HPDE6-E6E7 (cell line): ENCODE results near the gene LRRC56.
"Not testable (repeated sequence)": the region's sequence is repeated elsewhere in the genome, so short reads cannot be mapped to it uniquely, and the experiment has no call there.

Source experiments
- DNase-seq: peaks from one replicate; pipeline ENCODE4 v3.0.0; 2011; ENCODE audit warnings: missing footprints; ENCODE audit errors: extremely low spot score

LRRC56 gene

DNA sequence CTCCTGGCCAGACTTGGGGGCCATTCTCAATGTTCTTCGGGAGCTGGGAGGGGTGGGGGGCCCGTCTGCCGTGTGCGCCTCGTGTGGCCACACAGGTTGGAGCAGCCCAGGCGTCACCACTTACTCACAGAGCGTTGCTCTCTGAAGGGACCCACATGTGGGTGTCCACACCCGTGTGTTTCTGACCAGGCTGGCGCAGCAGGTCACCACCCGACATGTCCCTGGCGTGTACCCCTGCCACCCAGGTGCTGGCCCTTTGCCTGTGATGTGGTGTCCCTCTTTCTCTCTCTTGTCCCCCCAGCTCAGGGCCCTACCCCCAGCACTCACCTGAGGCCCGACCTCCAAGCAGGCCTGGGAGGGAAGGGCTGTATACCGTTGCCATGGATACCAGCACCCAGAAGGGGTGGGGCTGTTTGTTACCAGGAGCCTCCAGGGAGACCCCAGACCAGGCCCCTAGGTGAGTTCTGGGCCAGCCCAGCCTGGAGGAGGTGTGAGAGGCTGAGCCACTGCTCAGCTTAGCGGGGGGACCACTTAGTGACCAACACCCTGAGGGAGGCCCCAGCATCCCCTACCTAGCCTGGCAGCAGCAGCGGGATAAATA is 21.8 kb downstream of the LRRC56 start:
- no peak for DNase-seq

DNA sequence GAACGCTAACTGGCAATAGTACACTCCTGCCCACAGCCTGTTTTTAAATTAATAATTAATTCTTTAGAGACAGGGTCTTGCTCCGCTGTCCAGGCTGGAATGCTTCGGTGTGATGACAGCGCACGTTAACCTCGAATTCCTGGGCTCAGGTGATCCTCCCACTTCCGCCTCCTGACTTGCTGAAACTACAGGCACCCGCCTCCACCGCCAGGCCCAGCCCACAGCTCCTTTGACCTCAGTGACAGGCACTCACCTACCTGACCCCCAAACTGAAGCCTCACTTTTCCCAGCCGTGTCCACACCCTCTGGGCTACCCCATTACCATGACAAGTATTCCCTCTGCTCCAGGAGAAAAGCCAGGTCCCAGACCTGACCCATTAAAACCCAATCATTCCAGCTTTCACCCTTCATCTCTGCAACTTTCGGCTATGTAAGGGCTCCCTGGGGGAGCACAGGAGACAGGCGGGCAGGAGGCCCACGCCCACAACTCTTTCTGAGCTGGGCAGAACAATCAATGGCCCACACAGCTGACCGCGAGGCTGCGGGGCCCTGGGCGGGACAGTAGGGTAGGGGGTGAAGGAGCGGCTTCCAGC is 22.5 kb downstream of the LRRC56 start:
- DNase-seq = no peak

DNA sequence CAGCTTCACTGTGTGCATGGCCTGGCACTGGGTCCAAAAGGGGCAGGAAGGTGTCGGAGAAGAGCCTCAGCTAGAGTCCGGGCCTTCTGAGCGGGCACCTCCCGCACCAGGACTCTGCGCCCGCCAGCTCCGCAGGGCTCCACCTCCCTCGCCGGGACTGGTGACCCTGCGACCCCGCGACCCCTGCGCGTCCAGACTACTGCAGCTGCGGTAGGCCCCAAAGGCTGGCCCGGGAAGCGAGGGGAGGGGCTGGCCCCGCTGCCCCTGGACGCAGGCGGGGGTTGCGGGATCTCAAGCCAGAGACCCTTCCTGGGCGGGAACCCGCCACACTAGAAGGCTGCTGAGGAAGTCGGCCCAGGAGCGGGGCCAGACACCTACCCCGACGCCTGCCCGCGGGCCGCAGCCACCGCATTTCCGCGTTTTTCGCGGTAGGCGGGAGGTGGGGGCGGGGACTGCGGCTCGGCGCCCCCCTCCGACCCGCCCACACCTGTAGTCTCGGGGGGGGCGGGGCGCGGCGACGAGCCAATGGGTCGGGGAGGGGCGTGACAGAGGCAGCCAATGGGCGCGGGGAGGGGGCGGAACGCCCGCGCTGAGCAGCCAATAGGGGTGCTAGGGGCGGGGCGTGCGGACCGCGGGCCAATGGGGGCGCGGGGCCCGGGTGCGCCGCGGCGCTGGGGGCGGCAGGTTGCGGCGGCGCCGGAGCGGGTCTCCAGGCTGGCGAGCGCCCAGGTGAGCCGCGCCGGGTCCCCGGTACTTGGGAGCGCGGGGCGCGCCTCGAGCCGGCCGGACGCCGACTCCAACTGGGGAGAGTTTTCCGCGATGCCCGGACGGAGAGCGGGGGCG is 23.2 kb downstream of the LRRC56 start, which contains the start of the genes LMNTD2 and RASSF7:
Gene LMNTD2, minus strand, starts transcription at position 434 of the 843 bp plus-strand sequence. Its CDS starts 22 bp downstream, at position 412.
Gene RASSF7, plus strand, starts transcription at position 666 of the 843 bp plus-strand sequence. CDS start 799 bp downstream, outside the sequence.
- DNase-seq = peak; percentile 74

DNA sequence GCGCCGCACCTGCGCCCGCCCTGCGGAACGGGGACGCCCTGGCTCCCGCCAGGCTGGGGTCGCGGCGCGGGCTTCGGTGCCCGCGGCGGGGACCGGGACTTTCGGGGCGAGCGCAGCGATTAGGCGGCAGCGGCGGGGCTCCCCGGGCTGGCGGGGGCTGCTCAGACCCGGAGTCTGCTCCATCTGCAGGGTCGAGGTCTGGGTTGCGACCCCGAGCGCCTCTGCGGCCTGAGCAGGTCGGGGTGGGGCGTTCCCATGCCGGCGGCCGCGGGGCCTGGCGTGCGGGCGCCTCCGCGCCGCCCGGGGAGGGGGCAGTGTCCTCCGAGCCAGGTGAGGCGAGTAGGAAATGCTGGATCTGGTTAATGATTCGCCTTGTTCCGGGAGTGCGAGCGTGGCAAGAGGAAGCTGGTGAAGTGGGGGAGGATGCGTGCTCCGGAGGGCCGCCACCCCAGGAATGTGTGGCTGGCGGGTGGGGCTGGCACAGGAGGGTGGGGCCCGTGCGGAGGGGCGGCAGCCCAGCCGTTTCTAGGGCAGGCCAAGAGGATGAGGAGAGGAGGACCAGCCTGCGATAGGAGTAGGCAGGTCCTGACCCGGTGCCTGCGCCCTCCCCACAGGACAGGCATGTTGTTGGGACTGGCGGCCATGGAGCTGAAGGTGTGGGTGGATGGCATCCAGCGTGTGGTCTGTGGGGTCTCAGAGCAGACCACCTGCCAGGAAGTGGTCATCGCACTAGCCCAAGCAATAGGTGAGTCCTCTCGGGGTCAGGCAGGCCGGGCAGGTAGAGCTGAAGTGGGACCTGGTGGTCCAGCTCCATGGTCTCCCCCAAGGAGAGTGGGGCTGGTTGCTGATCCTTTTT is 24.0 kb downstream of the LRRC56 start:
- no peak for DNase-seq

- DNase-seq = no peak
Observed at GRCh38 chr11:562046-562645, 24.8 kb downstream of the LRRC56 start.

- DNase-seq = no peak
Observed at GRCh38 chr11:563066-563811, 25.9 kb downstream of the LRRC56 start.

- DNase-seq = no peak
Observed at GRCh38 chr11:563812-564578, 26.7 kb downstream of the LRRC56 start.

GRCh38 chr11:565921-566509 is 28.7 kb downstream of the LRRC56 start:
- no peak for DNase-seq

DNA sequence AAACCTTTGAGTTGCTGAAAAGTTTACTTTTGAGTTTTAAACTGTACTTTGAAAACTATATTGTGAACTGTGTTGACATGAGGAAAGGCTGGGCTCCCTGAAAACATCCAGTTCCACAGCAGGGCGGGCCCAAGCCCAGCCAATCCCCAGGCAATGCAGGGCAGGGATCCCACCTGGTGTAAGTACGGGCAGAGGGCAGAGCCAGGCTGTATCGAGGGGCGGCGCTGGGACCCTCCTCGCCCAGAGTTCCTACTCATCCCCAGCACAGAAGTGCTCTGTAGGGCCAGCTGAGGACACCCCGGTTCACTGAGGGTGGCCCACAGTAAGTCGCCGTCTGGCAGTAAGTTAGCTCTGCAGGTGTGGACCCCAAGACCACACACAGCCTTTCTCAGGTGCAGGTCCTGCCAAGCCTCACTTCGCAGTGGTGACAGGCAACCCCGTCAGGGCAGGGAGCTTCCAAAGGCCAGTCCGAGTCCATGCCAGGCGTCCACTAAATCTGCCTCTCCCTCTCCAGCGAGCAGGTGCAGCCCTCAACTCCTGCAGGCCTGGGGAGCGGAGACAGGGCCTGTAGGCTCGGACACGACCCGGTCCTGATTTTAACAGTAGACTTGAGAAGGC is 29.8 kb downstream of the LRRC56 start:
- DNase-seq = no peak

DNA sequence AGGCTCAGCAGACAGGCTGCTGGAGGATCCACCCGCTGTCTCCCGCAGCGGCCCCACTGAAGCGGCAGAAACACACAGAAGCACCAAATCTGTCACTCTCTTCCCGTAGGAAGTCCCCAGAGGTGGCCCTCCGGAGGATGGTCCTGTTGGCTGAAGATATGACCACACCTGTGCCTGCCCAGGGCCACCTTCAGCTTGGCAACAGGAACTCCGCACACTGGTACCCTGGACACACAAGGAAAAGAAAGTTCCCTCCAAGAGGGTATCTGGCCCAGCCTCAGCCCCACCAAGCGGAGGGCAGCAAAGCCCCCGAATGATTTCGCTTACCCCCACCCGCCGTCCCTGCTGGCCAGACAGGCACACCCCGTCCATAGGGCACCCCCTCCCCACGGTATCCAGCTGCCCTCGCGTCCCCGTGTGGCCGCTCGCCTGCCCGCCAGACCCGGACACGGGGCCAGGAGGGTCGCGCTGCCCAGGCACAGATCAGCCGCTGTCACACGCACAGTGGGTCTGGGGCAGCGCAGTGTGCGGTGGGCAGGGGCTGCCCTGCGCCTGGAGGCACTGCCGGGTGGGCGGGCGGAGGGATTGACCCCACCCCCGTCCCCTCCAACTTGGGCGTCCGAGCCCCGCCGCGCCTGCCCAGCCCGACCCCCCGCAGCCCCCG is 30.4 kb downstream of the LRRC56 start:
- no peak for DNase-seq

- peak; percentile 89 for DNase-seq
Observed at GRCh38 chr11:568306-569157, 31.2 kb downstream of the LRRC56 start.

DNA sequence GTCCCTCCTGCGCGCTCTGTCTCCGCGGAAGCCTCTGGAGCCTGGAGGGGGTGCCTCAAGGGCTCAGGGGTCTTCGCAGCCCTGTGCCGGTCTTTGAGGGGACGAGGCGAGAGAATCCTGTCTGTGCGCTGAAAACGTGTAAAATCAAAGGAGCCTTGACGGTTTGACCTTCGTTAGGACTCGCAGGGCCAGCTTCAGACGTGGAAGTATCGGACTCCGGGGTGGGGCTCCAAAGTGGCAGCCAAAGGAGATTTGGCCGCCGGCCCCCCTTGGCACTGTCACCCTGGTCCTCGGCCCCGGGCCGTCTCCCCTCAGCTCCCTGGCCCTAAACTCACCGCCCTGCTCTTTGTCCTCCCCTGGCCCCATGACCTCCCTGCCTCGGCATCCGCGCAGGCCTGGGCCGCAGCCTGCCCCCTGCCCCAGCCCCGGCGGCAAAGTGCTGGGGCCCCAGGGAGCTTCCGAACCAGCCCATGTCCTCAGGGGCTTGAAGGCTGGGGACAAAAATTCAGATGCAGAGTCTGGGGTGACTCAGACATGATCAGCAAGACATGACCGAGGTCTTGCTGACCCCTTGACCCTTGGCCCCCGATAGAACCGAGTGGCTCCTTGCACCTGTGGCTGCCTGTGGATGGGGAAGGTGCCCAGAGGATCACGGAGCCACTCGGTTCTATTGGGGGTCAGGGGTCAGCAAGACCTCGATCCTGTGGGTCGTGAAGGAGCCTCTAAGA is 32.0 kb downstream of the LRRC56 start:
- no peak for DNase-seq

GRCh38 chr11:571802-572185 is 34.5 kb downstream of the LRRC56 start:
- no peak for DNase-seq

- DNase-seq = no peak
Observed at GRCh38 chr11:573146-573759, 35.9 kb downstream of the LRRC56 start.

DNA sequence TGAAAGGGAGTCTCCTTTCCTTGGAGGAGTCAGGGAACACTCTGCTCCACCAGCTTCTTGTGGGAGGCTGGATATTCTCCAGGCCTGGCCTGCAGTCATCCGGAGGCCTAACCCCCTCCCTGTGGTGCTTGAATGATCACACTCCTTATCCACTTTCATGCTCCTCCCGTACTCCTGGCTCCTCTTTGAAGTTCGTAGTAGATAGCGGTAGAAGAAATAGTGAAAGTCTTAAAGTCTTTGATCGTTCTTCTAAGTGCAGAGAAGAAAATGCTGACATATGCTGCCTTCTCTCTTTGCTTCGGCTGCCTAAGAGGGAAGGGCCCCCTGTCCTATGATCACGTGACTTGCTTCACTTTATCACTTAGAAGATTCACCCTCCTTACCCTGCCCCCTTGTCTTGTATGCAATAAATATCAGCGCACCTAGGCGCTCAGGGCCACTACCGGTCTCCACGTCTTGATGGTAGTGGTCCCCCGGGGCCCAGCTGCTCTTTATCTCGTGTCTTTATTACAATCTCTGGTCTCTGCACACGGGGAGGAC is 36.8 kb downstream of the LRRC56 start:
- not testable (repeated sequence) for DNase-seq
